Measurements from ENCODE around the gene TP53BP1. TPM values are rescaled to one million over a fixed set of nuclear protein-coding genes. Genes with fewer than 3 reads are reported as not detected.

Gene TP53BP1
- total RNA-seq, 1 experiment from 2014 or later = 54.1 TPM

GRCh38 chr15:43483297-43484128 is 9.4 kb downstream of the TP53BP1 start:
- intact Hi-C loops (cut with micrococcal nuclease) = no loop called here
- DNase-seq (ENCODE audit: low read depth, low spot score) (no peak), ATAC-seq (no peak)
- CTCF ChIA-PET = no interaction called here
- Histone ChIP-seq H4K20me1 (ENCODE audit: insufficient read depth) (no peaks in the 10 kb centered on the region), H3K27ac (ENCODE audit: low read depth, low read length) (no peak overlapping the region; the same call in 1 of the 2 replicates), H3K9me2 (ENCODE audit: insufficient read depth) (no peaks in the 10 kb centered on the region), H3K4me1 (ENCODE audit: control insufficient read depth in 1 of 2, insufficient read depth in 2 of 2, low read length in 2 of 2) (no peaks in the 10 kb centered on the region), H3K27me3 (ENCODE audit: insufficient read depth, low read length) (no peaks in the 10 kb centered on the region), H2AFZ (ENCODE audit: low read depth, low read length, poor library complexity, severe bottlenecking) (no peak overlapping the region), H3K4me3 (replicated peaks in 1 of 2; ENCODE audit: low read depth in 1 of 2, low read length in 2 of 2) (no peak overlapping the region), H3K9ac (ENCODE audit: low read length) (no peak overlapping the region), H3K79me2 (ENCODE audit: insufficient read depth, low read length) (no peaks in the 10 kb centered on the region; the same call in 1 of the 2 replicates), H3K4me2 (ENCODE audit: low read length) (no peak overlapping the region), H3K36me3 (ENCODE audit: control insufficient read depth in 1 of 2, insufficient read depth in 2 of 2, low read length in 2 of 2) (peaks cover 23 to 37% of the 10 kb centered on the region in 2 experiments), H3K9me3 (ENCODE audit: control insufficient read depth in 1 of 2, insufficient read depth in 1 of 2, low read depth in 1 of 2, low read length in 2 of 2) (no peaks in the 10 kb centered on the region)
- no TSS peak for BruUV-seq (replicated peaks)
- TF ChIP-seq CTCF (IDR thresholded peaks at IDR 0.05 in 2 of 3, conservative IDR thresholded peaks at IDR 0.05 in 1 of 3; ENCODE audit: borderline replicate concordance in 1 of 3, insufficient read depth in 1 of 3, low read depth in 2 of 3, low read length in 2 of 3) (peak; percentile 16 to 45 (median 33); a peak in 3 of 6 replicates), JUND (IDR thresholded peaks at IDR 0.05) (no peak), CEBPB (IDR thresholded peaks at IDR 0.05; ENCODE audit: low read depth) (no peak), MAX (IDR thresholded peaks at IDR 0.05) (no peak), RAD21 (IDR thresholded peaks at IDR 0.05; ENCODE audit: low read depth) (peak; percentile 42), EZH2 (IDR thresholded peaks at IDR 0.05) (no peak)
- POLR2A ChIA-PET = no interaction called here
- RAD21 ChIA-PET (ENCODE audit: low non-redundant PET in 1 of 2, low total read pairs in 2 of 2, uncharacterized antibody in 2 of 2, unreplicated experiment in 2 of 2) = no interaction called here

GRCh38 chr15:43473885-43474284 is 19.1 kb downstream of the TP53BP1 start:
- Histone ChIP-seq H3K4me1 (ENCODE audit: control insufficient read depth in 1 of 2, insufficient read depth in 2 of 2, low read length in 2 of 2) (no peaks in the 10 kb centered on the region), H3K27me3 (ENCODE audit: insufficient read depth, low read length) (no peaks in the 10 kb centered on the region), H3K36me3 (ENCODE audit: control insufficient read depth in 1 of 2, insufficient read depth in 2 of 2, low read length in 2 of 2) (peaks cover 48 to 51% of the 10 kb centered on the region in 2 experiments), H3K79me2 (ENCODE audit: insufficient read depth, low read length) (no peaks in the 10 kb centered on the region), H3K9ac (ENCODE audit: low read length) (no peak overlapping the region), H2AFZ (ENCODE audit: low read depth, low read length, poor library complexity, severe bottlenecking) (no peak overlapping the region), H4K20me1 (ENCODE audit: insufficient read depth) (no peaks in the 10 kb centered on the region), H3K4me2 (ENCODE audit: low read length) (no peak overlapping the region), H3K4me3 (replicated peaks in 1 of 2; ENCODE audit: low read depth in 1 of 2, low read length in 2 of 2) (no peak overlapping the region), H3K9me3 (ENCODE audit: control insufficient read depth in 1 of 2, insufficient read depth in 1 of 2, low read depth in 1 of 2, low read length in 2 of 2) (no peaks in the 10 kb centered on the region), H3K9me2 (ENCODE audit: insufficient read depth) (no peaks in the 10 kb centered on the region), H3K27ac (ENCODE audit: low read depth, low read length) (no peak overlapping the region)
- BruUV-seq (replicated peaks) = no TSS peak
- POLR2A ChIA-PET = no interaction called here
- ATAC-seq (no peak), DNase-seq (ENCODE audit: low read depth, low spot score) (no peak)
- RAD21 ChIA-PET (ENCODE audit: low non-redundant PET in 1 of 2, low total read pairs in 2 of 2, uncharacterized antibody in 2 of 2, unreplicated experiment in 2 of 2) = no interaction called here
- intact Hi-C loops (cut with micrococcal nuclease) = no loop called here
- CTCF ChIA-PET = no interaction called here
- TF ChIP-seq SP1 (IDR thresholded peaks at IDR 0.05; ENCODE audit: low read depth) (no peak), YY1 (IDR thresholded peaks at IDR 0.05; ENCODE audit: extremely low read depth, insufficient replicate concordance, low read depth, low read length) (no peak), TCF7L2 (IDR thresholded peaks at IDR 0.05; ENCODE audit: borderline replicate concordance, extremely low read depth, insufficient read depth, insufficient read length) (no peak), ZNF274 (IDR thresholded peaks at IDR 0.05; ENCODE audit: low read depth, low read length) (no peak), JUND (IDR thresholded peaks at IDR 0.05) (no peak), CBX3 (IDR thresholded peaks at IDR 0.05; ENCODE audit: low read depth) (no peak), ZBTB33 (IDR thresholded peaks at IDR 0.05; ENCODE audit: extremely low read depth, insufficient replicate concordance, low read length) (no peak), ZFX (IDR thresholded peaks at IDR 0.05) (no peak), RAD21 (IDR thresholded peaks at IDR 0.05; ENCODE audit: low read depth) (no peak)

All from HCT116 (cell line).